Activated CD8-positive, alpha-beta memory T cell treated with anti-CD3 and anti-CD28 coated beads for 36 hours (primary cell): ENCODE results near the gene FHIT. TPM values are rescaled to one million over a fixed set of nuclear protein-coding genes. Genes with fewer than 3 reads are reported as not detected.

Experiments used
- CTCF ChIA-PET: fragments of 350-600 bp; sonication (Branson Sonifier 250); formaldehyde crosslinking; loops from one replicate; lab custom pipeline; 2021; ENCODE audit warnings: antibody characterized with exemption; lab: Charles Lee
- POLR2A ChIA-PET: fragments of 350-600 bp; sonication (Branson Sonifier 250); formaldehyde crosslinking; loops from one replicate; lab custom pipeline; 2021; ENCODE audit warnings: antibody characterized with exemption; lab: Charles Lee
- total RNA-seq, 2 experiments: library from RNA; stranded (reverse); gene quantifications; one replicate each; pipeline ENCODE4 v1.2.3, GENCODE V29; 2021

The FHIT gene
- total RNA-seq, 2 experiments from 2014 or later, result 5.0 to 5.7 TPM

GRCh38 chr3:59793976-59794375, 1457.3 kb downstream of the FHIT start:
- CTCF ChIA-PET, result no interaction called here
- POLR2A ChIA-PET, result no interaction called here

DNA sequence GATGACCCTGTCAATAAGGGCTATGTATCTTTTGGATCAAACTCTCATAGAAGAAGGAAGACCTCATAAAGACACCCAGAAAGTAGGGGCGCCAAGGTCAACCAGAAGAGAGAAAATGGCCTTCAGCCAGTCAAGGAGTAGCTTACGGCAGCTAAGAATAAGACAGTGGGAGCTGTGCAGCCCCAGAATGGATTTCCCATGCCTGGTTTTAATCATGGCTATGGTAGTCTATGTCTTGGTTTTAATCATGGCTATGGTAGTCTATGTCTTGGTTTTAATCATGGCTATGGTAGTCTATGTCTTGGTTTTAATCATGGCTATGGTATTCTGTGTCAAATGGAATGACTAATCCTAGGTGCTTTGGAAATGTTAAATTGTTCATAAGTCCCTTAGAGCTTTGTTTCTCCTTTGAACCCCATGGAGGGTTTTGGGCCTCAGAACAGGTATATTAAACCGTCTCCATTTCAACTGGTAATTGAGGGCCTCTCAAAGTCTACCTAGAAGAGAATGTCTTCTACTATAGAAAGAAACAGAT, 1459.4 kb downstream of the FHIT start:
- ChIA-PET CTCF (no interaction called here), POLR2A (no interaction called here)

DNA sequence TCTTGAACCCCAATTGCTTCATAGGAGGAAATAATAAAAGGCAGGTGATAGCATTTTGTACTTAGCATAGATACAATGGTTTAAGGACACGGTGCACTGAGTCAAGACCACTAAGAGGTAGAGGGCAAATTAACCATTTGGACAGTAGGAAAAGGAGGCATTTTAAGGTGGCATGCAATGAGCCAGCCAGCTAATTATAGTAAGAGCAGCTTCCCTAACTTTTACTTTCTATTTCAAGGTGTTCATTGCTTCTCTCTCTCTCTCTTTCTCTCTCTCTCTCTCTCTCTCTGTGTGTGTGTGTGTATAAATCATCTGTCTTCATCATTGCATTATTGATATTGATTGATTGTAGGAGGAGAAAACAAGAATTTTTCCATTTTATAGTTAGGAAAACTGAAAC, 1461.0 kb downstream of the FHIT start:
- CTCF ChIA-PET, result no interaction called here
- POLR2A ChIA-PET, result no interaction called here

GRCh38 chr3:59788801-59789200, 1462.5 kb downstream of the FHIT start:
- ChIA-PET CTCF (no interaction called here), POLR2A (no interaction called here)

DNA sequence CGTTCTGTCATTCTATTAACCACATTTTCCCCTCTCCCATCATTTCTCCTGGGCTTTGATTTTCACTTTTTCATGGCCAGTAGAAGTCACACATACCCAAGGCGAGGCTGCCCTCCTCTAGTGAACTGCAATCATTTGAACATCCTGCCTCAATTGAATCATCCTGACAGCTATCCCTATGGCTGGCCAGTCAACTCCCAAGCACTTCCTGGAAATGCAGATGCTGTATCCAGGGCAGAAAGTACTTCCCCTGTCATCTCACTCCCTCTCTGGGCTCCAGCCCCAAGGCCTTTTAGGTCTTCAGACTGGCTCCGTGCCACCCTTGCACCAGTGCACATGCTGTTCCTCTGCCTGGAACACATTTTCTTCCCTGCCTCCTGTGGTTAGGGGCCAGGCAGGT, 1463.1 kb downstream of the FHIT start:
- CTCF ChIA-PET, result no interaction called here
- POLR2A ChIA-PET, result no interaction called here

DNA sequence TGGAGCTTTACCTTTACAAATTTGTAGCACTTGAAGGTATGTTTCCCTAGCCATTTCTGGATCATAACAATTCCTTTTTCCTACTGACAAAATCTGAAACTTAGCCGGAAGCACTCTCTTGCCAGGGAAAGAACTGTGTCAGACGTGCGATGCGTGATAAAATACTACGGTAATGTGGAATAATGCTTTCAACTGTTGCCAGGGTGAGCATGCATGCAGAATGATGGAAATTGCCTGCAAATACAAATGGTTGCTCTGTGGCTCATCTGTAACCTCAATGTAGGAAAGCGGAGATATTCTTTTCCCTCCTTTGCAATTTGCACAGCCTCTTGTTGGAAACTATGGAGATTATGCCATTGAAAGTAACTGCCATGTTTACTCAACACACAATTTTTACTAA, 1464.9 kb downstream of the FHIT start:
- ChIA-PET POLR2A (no interaction called here), CTCF (no interaction called here)

GRCh38 chr3:59784164-59784563, 1467.1 kb downstream of the FHIT start:
- ChIA-PET POLR2A (no interaction called here), CTCF (no interaction called here)

DNA sequence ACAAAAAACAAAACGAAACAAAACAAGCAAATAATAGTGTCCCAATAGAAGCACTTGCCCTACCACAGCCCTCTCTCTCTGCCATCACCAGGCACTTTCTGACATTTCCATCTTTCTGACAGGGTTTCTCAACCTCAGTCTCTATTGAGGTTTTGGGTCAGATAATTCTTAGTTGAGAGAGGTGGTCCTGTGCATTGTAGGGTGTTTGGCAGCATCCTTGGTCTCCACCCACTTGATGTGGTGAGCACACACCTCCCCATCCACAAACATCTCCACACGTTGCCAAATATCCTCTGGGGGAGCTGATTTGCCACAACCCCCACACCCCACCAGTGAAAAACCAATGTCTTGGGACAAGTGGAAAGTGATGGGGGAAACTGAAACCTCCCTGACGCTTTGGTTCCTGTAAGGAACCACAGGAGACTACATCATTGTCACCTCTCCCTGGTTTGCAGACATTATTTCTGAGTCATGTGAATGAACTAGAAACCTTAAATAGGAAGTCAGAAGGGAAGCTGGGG, 1467.7 kb downstream of the FHIT start:
- ChIA-PET CTCF (interaction anchor here (0.7 kb wide), 1 partner anchor 25 kb away, joined by 3 read pairs; no protein-coding TSS in a partner anchor), POLR2A (interaction anchor here (0.9 kb wide), 1 partner anchor 23 kb away, joined by 3 read pairs; no protein-coding TSS in a partner anchor)

GRCh38 chr3:59782664-59783063, 1468.6 kb downstream of the FHIT start:
- ChIA-PET POLR2A (interaction anchor here (0.9 kb wide), 1 partner anchor 22 kb away, joined by 3 read pairs; no protein-coding TSS in a partner anchor), CTCF (no interaction called here)

- POLR2A ChIA-PET, result no interaction called here
- CTCF ChIA-PET, result no interaction called here
Observed at GRCh38 chr3:59780209-59780608, 1471.0 kb downstream of the FHIT start.

- POLR2A ChIA-PET, result no interaction called here
- CTCF ChIA-PET, result no interaction called here
Observed at GRCh38 chr3:59779260-59779659, 1472.0 kb downstream of the FHIT start.

DNA sequence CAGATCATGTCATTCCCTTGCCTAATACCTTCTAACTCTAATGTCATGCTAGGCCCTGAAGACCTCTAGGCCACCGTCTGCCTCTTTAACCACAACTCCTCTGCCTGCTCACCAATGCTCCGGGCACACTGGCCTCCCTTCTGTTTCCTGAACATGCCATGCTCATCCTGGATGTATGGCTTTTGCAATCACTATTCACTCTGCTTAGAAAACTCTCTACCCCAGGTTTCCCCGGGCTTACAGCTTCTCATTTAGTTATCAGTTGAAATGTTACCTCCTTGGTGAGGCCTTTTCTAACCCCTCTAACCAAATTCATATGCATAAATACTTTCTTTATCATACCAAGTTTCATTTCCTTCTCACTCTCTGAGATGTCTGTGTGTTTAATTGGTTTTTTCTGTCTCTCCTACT, 1473.6 kb downstream of the FHIT start:
- ChIA-PET CTCF (no interaction called here), POLR2A (no interaction called here)

DNA sequence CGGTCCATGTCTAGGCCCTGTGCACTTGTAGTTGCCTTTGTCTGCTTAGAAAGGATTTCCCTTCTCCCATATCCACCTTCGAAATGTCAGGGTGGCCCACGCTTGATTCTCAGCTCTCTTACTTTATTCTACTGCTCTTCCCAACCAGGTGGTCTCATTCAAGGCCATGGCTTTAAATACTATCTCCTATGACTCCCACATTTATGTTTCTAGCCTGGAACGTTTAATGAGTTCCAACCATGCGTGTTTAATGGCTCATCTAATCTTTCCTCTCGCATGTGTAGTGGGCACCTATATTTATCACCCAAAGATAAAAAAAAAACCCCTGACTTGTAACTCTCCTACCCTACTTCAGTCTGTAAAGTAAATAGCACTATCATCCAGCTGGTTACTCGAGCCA, 1474.2 kb downstream of the FHIT start:
- ChIA-PET POLR2A (no interaction called here), CTCF (no interaction called here)

- ChIA-PET CTCF (no interaction called here), POLR2A (no interaction called here)
Observed at GRCh38 chr3:59775761-59776325, 1475.4 kb downstream of the FHIT start.

DNA sequence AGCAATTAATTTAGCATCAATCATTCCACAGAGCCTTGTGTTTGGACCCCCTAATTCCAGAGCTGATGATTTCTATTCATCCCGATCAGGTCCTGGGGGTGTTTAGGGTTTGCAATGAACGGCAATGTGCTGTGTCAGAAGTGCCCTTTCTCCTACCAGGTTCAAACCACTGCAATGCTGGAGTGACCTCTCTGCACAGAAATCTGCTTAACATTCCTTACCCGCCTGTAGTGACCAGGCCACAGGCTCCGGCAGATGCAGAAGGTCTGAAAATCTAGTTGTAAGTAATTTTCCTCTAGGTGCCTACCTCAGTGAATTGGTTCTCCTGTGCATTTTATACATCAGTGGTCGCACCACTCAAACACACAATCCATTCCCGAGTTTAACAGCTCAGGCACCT, 1476.1 kb downstream of the FHIT start:
- POLR2A ChIA-PET, result no interaction called here
- CTCF ChIA-PET, result no interaction called here

GRCh38 chr3:59774634-59775033, 1476.6 kb downstream of the FHIT start:
- ChIA-PET CTCF (no interaction called here), POLR2A (no interaction called here)

GRCh38 chr3:59774000-59774399, 1477.3 kb downstream of the FHIT start:
- POLR2A ChIA-PET, result no interaction called here
- CTCF ChIA-PET, result no interaction called here

DNA sequence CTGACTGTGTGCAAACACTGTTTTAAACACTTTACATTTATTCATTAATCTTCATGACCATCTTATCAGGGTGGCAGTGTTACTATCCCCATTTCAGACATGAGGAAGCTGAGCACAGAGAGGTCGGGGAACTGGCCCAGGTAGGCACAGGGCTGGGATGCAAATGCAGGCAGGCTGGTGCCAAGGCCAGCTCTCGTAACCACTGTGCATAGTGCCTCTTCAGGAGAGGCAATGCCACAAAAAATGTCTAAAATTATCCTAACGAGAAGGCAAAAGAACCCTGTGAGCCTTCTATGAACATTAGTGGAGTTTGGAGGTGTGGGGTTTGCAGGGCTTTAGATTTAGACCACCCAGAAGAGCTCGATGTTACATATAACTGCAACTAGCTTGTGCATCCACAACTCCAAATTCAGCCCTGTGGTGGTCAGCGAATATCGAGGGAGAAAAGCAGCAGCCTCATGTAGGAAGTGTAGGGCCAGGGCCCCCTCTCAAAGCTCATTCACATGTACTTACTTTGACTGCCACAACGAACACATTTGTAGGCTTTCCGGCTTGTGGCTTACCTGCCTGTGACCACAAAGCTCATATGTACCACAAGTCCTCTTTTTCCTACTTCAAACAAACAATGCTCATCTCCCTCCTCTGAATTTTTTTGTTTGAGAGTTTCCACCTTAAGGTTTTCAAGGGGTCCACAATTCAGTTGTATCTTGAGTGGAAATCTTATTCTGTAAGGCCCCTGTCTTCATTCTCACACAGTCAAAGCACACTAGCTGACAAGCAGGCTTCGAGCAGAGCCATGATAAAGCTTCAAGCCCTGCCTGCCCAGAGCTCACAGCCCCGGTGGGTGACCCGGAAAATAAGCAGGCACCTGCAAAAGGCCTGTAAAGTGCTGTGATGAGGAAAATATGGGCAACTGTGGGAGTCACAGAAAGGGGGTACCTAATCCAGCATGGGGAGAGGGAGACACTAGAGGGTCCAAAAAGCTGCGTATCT, 1478.5 kb downstream of the FHIT start:
- POLR2A ChIA-PET, result no interaction called here

GRCh38 chr3:59771768-59772181, 1479.5 kb downstream of the FHIT start:
- ChIA-PET CTCF (interaction anchor here (1.2 kb wide), 1 partner anchor 62 kb away, joined by 3 read pairs; no protein-coding TSS in a partner anchor), POLR2A (no interaction called here)

More for the DNA sequence above, 1478.5 kb downstream of the FHIT start:
- CTCF ChIA-PET, result interaction anchor here (1.2 kb wide), 1 partner anchor 63 kb away, joined by 3 read pairs; no protein-coding TSS in a partner anchor

DNA sequence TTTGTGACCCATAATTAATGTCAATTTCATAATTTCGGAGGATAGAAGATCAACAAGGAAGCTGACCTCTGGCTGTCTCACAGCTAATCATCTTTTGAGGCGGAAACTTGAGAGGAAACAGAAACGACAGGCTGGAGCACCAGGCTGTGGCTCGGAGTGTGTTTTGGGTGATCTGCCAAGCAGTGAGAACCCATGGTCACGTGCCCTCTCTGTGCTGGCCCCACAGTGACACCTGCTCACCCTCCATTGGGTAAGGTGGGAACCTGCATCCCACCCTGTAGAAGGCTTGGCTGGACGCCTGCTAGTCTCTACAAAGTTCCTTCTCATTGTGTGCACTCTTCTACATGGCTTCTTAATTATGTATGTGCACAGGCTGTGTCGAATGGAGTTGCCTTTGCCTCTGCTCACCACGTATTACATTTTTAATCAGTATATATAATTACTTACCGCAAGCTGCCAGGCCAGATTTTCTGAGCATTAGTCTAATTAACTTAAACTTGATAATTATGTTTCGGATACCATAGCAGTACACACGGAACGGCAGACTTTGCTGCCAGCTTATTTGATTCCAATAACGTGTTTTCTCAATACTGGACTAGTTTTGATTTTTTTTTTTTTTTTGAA, 1482.0 kb downstream of the FHIT start:
- CTCF ChIA-PET, result no interaction called here
- POLR2A ChIA-PET, result no interaction called here
